ENCODE measurements around the gene LRRC26.

LRRC26 gene

DNA sequence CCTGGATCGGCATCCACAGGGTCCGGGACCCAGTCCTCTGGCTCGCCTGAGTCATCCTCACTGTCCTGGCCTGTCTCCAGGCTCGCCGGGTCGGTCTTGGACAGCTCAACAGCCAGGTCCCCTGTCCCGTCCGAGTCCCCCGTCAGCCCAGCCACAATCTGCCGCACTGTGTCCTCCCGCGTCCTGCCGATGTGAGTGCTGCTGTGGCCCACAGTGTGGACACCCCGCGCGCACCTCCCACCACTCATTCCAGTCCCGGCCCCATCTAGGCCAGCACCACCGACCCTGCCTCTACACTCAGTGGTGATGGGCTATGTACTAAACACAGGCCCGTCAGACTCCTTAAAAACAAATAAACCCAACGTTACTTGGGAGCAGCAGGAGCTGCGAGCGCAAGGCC is 11.8 kb upstream of the LRRC26 start:
- DNase-seq = no peak

DNA sequence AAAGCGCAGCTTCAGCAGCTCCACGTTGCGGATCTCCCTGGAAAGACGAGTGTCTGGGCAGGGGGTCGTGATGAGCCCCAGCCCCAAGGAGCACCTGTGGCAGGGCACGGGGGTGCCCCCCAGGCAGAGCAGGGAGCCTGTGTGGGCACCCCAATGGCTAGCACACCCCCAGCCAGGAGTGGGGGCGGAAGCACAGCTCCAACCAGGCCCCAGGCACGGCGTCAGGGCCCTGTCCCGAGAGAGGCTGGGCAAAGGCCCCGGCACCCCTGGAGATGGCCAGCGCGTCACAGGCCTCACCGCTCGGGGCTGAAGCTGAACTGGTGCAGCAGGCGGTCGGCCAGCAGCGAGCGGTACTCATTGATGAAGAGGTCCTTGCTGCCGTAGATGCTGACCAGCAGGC is 10.6 kb upstream of the LRRC26 start:
- DNase-seq = no peak

DNA sequence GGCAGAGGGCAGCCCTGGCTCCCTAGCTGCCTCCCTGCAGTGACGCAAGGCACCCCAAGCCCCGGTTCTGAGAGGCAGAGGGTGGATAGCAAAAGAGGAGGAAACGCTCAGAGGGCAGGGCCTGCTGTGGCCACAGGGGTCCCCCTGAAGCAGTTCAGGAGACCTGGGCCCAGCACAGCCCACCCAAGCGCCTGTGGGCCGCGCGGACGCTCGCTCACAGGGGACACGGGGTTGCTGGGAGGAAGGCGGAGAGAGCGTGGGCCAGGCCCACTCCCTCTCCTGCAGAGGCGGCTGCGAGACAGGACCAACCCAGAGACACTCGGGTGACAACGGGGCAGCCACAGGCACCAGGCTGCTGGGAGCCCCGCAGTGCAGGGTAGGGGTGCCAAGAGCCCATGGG is 9.9 kb upstream of the LRRC26 start:
- no peak for DNase-seq

DNA sequence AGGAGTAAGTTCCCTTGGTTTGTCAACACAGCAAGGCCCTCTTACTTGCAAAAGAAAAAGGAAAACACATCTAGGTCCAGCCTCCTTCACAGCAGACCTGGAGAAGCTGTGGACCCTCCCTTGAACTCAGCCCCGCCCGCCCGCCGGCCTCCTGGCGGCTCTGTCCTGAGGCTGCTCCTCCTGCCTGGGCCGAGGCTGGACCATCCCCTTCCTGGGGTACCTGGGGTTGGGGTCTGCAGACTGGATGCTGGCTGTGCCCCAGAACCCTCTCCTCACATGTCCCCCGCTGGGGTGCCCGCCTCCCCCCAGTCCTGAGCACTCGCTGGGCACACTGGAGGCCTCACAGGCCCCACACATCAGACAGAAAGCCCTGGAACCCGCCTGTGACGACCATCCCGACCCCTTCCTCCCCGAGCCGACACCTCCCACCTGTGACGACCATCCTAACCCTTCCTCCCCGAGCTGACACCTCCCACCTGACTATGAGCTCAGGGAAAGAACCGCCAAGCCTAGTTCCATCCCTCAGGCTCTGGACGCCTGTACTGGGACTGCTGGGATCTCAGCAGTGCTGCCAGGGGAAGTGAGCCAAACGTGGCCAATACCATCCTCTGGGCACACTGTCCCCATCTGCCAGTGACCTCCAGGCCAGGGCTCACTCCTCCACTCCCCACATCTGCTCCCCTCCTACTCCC is 9.2 kb upstream of the LRRC26 start:
- DNase-seq = no peak

DNA sequence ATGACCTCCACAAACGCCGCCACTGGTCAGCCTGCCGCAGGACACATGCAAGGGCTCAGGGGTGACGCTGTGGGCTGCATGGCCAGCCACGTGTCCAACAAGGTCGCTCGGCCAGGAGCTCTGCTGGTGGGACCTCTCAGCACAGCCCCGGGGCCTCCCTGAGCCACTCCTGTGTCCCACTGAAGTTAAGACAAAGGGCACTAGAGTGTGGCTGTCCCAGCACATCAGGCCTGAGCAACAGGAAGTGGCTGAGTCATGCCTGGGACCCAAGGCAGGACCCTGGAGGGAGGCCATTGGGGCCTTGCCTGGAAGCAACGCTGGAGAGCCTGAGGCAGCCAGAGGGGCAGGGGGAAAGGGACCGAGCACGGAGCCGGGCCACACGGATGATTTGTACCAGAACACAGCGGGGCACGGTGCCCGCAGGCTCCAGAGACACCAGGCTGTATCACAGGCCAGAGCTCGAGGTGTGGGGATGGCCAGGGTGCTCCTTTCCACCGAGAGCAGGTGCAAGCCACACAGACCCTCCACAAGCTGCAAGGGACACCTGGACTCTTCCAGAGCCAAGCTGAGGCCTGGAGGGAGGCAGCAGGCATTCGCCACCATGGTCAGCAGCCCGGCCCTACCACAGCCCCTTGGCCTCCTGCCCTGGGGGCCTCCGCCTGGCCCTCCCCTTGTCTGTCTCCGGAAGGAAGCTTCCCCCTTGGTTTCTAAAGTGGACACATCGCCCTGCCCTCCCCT is 8.5 kb upstream of the LRRC26 start:
- DNase-seq = no peak

DNA sequence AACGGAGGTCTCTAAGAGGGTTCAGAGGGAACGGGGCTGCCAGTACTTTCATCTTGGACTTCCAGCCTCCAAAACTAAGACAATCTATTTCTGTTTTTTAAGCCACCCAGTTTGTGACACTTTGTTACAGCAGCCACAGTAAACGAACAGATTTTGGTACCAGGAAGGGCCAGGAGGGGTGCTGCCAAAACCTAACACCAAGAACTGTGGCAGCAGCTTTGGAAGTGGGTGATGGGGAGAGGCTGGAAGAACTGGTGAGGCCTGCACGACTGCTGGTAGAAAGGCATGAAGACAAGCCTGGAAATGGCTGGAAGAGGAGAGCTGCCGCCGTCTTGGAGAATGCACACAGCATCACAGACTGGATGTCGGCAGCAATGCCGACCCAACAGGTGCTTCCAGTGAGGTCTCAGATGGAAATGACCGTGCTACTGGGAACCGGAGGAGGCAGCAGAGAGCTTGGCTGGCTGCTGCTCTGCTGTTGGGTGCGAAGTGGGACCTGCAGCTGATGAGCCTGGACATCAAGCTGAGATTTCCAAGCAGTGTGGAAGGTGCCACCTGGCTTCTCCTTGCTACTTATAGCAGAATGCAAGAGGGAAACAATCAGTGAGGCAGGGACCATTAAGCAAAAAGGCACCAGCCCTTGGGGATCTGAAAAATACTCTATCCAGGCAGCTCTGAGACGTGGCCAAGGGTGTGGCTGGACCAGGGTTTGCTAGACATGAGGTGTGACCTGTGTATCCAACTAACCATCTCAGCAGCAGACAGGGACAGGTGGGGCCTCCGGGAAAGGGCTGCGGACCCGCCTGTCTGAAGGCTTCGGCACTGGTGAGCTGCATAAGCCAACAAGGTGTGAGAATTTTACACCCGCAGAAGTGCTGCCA is 6.7 kb upstream of the LRRC26 start:
- peak; percentile 19 to 26 for DNase-seq

DNA sequence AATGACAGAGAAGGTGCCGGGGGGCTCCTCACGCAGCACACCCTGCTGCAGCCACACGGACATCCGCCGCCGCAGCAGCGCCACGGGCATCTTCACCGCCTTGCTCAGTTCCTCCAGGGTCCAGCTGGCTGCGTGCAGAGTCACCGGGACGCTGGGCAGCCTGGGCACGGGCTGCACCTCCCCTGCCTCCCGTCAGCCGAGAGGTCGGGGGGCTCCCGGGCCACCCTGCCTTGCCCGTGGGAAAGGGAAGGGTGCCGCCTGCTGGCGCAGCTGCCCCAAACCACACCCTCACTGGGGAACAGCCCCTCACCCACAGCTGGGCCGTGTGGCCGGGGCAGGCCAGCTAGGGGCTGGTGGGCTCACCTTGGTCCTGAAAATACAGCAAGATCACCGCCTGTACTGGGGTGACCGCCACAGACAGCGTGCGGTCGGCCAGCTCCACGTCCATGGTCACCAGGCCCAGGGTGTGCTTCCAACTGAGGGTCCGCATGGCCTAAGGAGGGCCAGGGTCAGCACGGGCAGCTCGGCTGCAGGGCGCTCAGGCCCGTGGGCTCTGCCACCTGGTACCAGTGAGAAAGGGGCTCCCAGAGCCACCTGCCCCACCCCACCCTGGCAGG is 5.6 kb upstream of the LRRC26 start:
- DNase-seq = no peak

DNA sequence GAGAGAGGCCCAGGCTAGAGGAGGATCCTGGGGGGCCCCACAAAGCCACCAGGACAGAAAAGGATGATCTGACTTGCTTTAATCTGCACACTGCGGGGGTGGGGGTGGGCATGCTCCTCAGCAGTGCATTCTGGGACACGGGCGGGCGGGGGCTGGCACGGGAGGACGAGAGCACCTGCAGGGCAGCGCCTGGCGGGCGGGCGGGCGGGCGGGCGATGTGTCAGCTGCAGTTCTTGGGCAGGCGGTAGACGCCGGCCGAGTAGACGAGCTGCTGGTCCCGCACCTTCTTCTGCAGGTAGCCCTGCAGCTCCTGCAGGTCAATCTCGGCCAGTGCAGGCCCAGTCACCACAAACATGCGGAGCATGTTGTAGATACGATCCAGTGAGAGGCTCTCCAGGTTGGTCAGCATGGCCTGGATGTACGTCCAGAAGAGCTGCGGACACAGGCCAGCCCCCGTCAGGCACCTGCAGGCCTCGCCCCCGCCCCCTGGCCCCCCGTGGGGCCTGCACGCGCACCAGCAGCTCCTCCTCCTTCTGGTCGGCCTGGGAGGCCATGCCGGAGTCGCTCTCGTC is 5.0 kb upstream of the LRRC26 start:
- no peak for DNase-seq

DNA sequence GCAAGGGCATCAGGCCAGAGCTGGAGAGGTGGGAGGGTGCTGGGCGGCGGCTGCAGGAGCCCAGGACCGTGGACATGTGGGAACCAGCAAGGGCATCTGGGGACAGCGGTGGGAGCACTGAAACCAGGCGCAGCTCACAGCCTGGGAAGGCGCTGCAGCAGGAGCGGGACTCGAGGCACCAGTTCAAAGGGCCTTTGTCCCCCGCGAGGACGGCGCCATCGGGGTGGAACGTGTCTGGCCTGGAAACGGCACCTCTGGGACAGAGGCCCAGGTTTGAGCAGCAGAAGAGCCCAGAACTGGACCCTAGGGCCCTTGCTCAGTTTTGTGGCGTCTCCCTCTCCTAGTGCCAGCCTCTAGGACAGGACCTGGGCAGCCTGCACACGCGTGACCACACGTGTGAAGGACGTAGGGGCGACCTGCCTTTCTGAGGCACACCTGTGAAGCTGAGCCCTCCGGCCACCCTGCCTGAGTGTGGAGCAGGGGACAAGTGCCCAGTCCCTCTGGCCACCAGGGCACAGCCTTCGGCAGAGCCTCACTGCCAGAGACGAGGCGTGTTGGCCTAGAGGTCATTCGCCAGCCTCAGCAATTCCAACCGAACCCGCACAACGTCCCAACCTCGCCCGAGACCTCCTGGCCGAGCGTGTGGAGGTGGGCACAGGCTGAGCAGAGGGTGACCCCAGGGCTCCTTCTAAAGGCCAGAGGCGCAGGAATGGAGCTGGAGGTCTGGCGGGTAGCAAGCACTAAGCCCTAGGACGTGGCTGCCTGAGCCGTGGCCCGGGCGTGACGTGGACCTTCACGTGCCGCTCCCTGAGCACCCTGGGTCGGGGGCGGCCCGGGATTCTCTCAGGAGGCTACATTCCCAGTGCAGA is 4.2 kb upstream of the LRRC26 start:
- no peak for DNase-seq

DNA sequence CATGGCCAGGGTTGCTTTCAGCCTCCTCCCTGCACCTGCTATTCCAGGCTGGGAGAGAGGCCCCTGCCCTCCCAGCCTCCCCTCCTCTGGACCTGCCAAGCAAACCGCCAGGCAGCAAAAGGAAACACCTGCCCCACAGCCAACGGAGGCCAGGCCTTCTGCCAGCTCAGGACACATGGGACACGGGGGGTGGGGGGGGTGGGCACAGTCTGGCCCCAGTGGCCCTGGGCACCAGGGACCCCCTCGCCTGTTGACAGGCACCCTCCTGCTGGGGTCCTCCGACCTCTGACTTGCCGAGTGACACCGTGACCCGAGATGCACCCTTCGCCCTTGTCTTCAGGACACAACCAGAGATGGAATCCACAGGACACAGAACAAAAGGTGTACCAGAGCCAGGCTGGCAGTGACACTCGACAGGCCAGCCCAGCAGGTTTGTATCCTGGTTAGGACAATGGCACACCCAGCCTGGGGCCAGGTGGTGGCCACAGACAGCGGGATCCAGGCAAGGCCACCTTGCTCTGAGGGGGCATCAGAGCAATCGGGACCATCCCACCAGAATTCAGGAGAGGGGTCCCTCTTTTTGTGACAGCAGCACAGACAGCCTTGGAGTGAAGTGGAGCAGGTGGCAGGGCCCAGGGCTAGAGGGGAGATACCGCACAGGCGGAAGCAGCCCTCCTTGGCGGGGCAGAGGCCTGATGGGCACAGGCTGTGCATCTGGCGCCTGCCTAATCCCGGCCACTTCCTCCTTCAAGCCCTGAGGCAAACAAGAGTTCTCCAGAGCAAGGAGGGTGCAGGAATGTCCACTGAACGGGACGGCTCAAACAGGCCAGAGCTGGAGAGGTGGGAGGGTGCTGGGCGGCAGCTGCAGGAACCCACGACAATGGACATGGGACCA is 3.3 kb upstream of the LRRC26 start:
- DNase-seq = no peak

DNA sequence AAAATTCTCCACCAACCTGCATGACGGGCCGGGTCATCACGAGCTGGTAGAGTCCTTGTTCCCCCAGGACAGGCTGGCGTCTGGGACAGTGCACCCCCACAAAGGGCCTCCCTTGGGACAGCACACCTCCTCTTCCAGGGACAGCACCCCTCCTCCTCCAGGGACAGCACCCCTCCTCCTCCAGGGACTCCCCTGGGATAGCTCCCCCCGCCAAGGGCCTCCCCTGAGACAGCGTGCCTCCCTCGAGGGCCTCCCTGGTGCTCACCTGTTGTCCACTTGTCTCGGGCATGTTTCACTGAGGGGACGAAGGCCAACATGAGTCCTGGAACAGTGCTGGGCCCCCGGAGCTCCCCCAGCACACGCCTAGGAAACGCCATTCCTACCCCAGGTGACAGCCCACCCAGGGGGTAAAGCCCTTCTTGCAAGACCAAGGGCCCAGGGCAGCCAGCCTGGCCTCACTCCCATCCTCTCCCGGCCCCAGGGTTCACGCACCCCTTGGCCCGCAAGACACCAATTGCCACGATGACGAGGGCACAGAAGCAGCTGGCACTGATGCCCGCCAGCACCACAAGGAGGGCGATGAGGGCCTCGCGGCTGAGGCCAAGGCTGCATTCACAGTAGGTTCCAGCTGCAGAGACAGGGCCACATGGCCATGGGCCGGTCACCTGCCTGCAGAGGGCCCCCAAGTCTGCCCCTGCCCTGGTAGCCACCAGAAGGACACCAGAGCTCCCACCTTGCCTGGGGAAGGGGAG is 1.5 kb upstream of the LRRC26 start:
- no peak for DNase-seq

DNA sequence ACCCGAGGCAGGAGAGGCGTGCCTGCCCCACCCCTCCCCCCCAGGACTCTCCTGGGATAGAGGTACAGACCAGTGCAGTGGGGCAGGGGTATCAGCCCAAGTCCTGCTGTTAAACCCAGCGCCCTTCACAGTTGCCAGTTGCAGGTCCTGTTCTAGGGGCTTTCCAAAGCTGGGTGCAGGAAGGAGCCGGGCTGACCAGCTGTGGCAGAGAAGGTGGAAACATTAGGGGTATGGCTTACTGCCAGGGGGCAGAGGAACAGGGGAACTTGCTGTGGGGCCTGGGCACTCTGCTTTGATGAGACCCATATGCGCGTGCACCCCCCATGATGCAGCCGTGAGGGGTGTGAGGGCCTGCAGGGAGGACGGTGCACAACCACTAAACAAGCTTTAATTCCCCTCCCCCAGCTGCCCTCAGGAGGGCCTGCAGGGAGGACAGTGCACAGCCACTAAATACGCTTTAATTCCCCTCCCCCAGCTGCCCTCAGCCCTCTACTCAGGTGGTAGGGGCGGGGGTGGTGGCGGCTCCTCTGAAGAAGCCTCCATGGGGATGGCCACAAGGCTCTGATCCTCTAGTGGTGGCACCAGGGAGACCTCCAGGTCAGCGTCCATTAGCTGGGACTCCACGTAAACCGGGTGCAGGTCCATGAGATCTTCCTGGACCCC is 766 bp upstream of the LRRC26 start:
- DNase-seq = no peak

DNA sequence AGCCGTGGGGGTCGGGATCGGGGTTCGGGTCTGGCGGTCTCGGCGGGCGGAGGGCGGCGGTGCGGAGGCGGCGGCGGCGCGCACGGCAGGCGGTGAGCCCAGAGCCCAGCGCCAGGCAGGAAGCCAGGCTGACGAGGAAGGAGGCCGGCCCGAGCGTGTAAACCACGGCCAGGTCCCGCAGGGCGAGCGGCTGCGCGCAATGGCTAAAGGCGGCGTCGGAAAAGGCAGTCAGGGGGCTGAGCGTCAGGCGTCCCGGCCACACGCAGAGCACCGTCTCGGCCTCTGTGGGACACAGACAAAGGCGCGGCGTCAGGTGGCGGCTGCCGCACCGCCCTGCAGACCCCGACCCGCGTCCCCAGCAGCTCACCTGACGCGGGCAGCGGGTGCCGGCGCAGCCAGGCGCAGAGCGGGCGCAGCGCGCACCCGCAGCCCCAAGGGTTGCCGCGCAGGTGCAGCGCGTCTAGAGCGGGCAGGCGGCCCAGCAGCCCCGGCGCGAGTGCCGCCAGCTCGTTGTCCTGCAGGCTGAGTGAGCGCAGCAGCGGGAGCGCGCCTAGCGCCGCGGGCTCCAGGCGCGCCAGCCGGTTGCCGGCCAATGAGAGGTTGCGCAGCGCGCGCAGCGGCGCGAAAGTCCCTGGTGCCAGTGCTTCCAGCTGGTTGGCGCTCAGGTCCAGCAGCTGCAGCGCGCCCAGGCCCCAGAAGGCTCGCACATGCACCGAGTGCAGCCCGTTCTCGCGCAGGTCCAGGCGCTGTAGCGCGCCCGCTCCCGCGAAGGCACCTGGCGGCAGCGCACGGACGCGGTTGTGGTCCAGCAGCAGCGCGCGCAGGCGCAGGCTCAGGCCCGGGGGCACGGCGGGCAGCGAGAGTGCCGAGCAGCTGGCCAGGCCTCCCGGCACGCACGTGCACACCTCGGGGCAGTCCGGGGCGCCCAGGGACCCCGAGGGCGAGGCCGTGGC is 671 bp downstream of the LRRC26 start:
- DNase-seq = no peak

DNA sequence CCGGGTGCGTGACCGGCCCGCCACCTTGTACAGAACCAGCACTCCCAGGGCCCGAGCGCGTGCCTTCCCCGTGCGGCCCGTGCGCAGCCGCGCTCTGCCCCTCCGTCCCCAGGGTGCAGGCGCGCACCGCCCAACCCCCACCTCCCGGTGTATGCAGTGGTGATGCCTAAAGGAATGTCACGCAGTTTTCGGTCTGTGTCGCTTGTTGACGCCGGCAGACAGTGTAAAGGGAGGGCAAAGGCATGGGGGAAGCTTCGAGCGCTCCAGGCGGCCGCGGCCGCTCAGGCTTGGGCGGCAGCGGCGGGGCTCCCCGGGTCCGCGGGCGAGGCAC is 1.3 kb downstream of the LRRC26 start:
- no peak for DNase-seq

DNA sequence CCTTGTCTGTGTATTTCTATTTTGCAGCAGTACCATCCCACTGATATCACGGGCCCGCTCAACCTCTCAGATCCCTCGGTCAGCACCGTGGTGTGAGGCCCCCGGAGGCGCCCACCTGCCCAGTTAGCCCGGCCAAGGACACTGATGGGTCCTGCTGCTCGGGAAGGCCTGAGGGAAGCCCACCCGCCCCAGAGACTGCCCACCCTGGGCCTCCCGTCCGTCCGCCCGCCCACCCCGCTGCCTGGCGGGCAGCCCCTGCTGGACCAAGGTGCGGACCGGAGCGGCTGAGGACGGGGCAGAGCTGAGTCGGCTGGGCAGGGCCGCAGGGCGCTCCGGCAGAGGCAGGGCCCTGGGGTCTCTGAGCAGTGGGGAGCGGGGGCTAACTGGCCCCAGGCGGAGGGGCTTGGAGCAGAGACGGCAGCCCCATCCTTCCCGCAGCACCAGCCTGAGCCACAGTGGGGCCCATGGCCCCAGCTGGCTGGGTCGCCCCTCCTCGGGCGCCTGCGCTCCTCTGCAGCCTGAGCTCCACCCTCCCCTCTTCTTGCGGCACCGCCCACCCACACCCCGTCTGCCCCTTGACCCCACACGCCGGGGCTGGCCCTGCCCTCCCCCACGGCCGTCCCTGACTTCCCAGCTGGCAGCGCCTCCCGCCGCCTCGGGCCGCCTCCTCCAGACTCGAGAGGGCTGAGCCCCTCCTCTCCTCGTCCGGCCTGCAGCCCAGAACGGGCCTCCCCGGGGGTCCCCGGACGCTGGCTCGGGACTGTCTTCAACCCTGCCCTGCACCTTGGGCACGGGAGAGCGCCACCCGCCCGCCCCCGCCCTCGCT is 1.9 kb downstream of the LRRC26 start:
- DNase-seq = no peak

DNA sequence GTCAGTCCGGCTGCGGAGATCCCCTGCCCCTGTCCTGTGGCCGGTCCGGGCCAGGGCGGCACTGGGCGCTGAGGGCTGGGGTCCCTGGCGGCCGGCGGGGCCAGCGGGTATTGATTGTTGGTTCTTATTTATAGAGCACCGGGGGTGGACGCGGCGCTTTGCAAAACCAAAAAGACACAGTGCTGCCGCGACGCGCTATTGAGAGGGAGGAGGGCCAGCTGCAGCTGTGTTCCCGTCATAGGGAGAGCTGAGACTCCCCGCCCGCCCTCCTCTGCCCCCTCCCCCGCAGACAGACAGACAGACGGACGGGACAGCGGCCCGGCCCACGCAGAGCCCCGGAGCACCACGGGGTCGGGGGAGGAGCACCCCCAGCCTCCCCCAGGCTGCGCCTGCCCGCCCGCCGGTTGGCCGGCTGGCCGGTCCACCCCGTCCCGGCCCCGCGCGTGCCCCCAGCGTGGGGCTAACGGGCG is 2.5 kb downstream of the LRRC26 start:
- DNase-seq = no peak
